Inflammatory macrophage treated with lipopolysaccharide for 1 hour (primary cell): Measurements from ENCODE around the gene TYRO3.
"Not testable (repeated sequence)": the region's sequence is repeated elsewhere in the genome, so short reads cannot be mapped to it uniquely, and the experiment has no call there.

Experiments used
- DNase-seq, 2 donors: peaks; one replicate each; pipeline ENCODE4 v3.0.0-alpha.2; 2020 to 2022

TYRO3 gene

GRCh38 chr15:41575282-41575681 lies 16.3 kb downstream of the TYRO3 start:
- DNase-seq = no peak

- DNase-seq = no peak
These were observed 19.1 kb downstream of the TYRO3 start for GRCh38 chr15:41577863-41578735.

- no peak for DNase-seq
These were observed 19.8 kb downstream of the TYRO3 start for GRCh38 chr15:41578736-41579383.

GRCh38 chr15:41581110-41581509 lies 22.1 kb downstream of the TYRO3 start:
- no peak for DNase-seq

GRCh38 chr15:41583795-41584194 lies 24.8 kb downstream of the TYRO3 start:
- no peak for DNase-seq

- no peak for DNase-seq
These were observed 25.7 kb downstream of the TYRO3 start for GRCh38 chr15:41584636-41585126.

- peak; percentile 75 to 77 for DNase-seq
These were observed 26.4 kb downstream of the TYRO3 start for GRCh38 chr15:41585127-41586047.

GRCh38 chr15:41586531-41587282 lies 27.7 kb downstream of the TYRO3 start:
- not testable (repeated sequence) for DNase-seq

GRCh38 chr15:41589018-41589417 lies 30.0 kb downstream of the TYRO3 start:
- DNase-seq = not testable (repeated sequence)

- not testable (repeated sequence) for DNase-seq
These were observed 30.6 kb downstream of the TYRO3 start for GRCh38 chr15:41589571-41589970.

- not testable (repeated sequence) for DNase-seq
These were observed 32.2 kb downstream of the TYRO3 start for GRCh38 chr15:41591217-41591616.

GRCh38 chr15:41592718-41593117 lies 33.7 kb downstream of the TYRO3 start:
- DNase-seq = not testable (repeated sequence)

- no peak for DNase-seq
These were observed 36.1 kb downstream of the TYRO3 start for GRCh38 chr15:41594801-41595746.

GRCh38 chr15:41596972-41597371 lies 38.0 kb downstream of the TYRO3 start:
- DNase-seq = no peak

GRCh38 chr15:41597787-41598186 lies 38.8 kb downstream of the TYRO3 start:
- no peak for DNase-seq

- no peak for DNase-seq
These were observed 40.0 kb downstream of the TYRO3 start for GRCh38 chr15:41599061-41599460.

GRCh38 chr15:41603411-41603935 lies 44.5 kb downstream of the TYRO3 start:
- no peak for DNase-seq

GRCh38 chr15:41603941-41604911 lies 45.2 kb downstream of the TYRO3 start:
- DNase-seq = peak; percentile 72 to 74

- DNase-seq = no peak
These were observed 46.6 kb downstream of the TYRO3 start for GRCh38 chr15:41605566-41605965.
